Lung (tissue), 12 donors: ENCODE measurements around the gene SLC29A4. TPM values are rescaled to one million over a fixed set of nuclear protein-coding genes. Genes with fewer than 3 reads are reported as not detected.
"Not testable (repeated sequence)": the region's sequence is repeated elsewhere in the genome, so short reads cannot be mapped to it uniquely, and the experiment has no call there.

Source experiments
- ATAC-seq: fragments of 200-7000 bp; cut with Tn5 transposase; one replicate; pipeline ENCODE4 v1.9.1; 2020; ENCODE audit warnings: moderate number of reproducible peaks; ENCODE audit not compliant: insufficient read depth, low FRiP score
- DNase-seq, 3 donors: peaks; one replicate each; pipeline ENCODE4 v3.0.0-alpha.2; 2013 to 2017
- H3K27ac ChIP-seq, 2 donors: one replicate each; pipeline ENCODE4 v1.5.1; 2013; ENCODE audit warnings: mild to moderate bottlenecking in 2 of 2, moderate library complexity in 2 of 2, control low read depth in 1 of 2, inconsistent platforms in 1 of 2, low read depth in 1 of 2, low read length in 1 of 2
- H3K27me3 ChIP-seq, 3 donors: one replicate each; pipeline ENCODE4 v1.5.1; 2013; ENCODE audit warnings: low read length in 2 of 3; ENCODE audit not compliant: control insufficient read depth in 3 of 3, insufficient read depth in 3 of 3
- H3K36me3 ChIP-seq, 4 donors: one replicate each; pipeline ENCODE4 v1.5.1; 2013; ENCODE audit warnings: low read length in 4 of 4, mild to moderate bottlenecking in 1 of 4, moderate library complexity in 1 of 4; ENCODE audit not compliant: control insufficient read depth in 4 of 4, insufficient read depth in 4 of 4
- H3K4me1 ChIP-seq, 5 donors: one replicate each; pipeline ENCODE4 v1.5.1; 2013; ENCODE audit warnings: low read length in 5 of 5, mild to moderate bottlenecking in 2 of 5, moderate library complexity in 1 of 5; ENCODE audit not compliant: control insufficient read depth in 5 of 5, insufficient read depth in 5 of 5
- H3K4me3 ChIP-seq: one replicate; pipeline ENCODE4 v1.5.1; 2013; ENCODE audit warnings: mild to moderate bottlenecking, control low read depth, moderate library complexity
- H3K9ac ChIP-seq, 2 donors: one replicate each; pipeline ENCODE4 v1.5.1; 2013; ENCODE audit warnings: low read length in 2 of 2, control low read depth in 1 of 2; ENCODE audit not compliant: insufficient read depth in 1 of 2
- H3K9me3 ChIP-seq, 4 donors: one replicate each; pipeline ENCODE4 v1.5.1; 2013; ENCODE audit warnings: low read length in 3 of 4, mild to moderate bottlenecking in 1 of 4, moderate library complexity in 1 of 4; ENCODE audit not compliant: control insufficient read depth in 4 of 4, insufficient read depth in 3 of 4
- WGBS, 2 donors: extraction: QIAGEN DNeasy Blood & Tissue Kit; methylation state at CpG; one replicate each; pipeline ENCODE4 v1.1.7; 2013; 5-methylcytosine and 5-hydroxymethylcytosine counted together
- polyA plus RNA-seq, 2 donors: library from polyadenylated mRNA; stranded (reverse); fragments of 200-250 nt; gene quantifications; one replicate each; pipeline ENCODE4 v1.2.1, GENCODE V29; 2013
- total RNA-seq, 2 donors: library from RNA; depleted of rRNA in 1 of 2; stranded (reverse); fragments of >200 nt in 1 of 2; gene quantifications; one replicate each; pipeline ENCODE4 v1.2.1, GENCODE V29; 2014 to 2021
- TF ChIP-seq, protein P1 (sequence below): IDR thresholded peaks from 2 replicates; pipeline ENCODE4 v1.5.1; 2012; ENCODE audit warnings: mild to moderate bottlenecking; ENCODE audit errors: control extremely low read depth, extremely low read depth
- donor health status: control.
- donor health status: control.
- donor health status: Bipolar disorder and iron deficiency.
- donor health status: healthy.
- donor health status: DM: yes; HTN: yes; CAD: no.

Gene SLC29A4
- total and polyA plus RNA-seq, 4 donors: 0.87 to 5.7 (median 2.0) TPM

DNA sequence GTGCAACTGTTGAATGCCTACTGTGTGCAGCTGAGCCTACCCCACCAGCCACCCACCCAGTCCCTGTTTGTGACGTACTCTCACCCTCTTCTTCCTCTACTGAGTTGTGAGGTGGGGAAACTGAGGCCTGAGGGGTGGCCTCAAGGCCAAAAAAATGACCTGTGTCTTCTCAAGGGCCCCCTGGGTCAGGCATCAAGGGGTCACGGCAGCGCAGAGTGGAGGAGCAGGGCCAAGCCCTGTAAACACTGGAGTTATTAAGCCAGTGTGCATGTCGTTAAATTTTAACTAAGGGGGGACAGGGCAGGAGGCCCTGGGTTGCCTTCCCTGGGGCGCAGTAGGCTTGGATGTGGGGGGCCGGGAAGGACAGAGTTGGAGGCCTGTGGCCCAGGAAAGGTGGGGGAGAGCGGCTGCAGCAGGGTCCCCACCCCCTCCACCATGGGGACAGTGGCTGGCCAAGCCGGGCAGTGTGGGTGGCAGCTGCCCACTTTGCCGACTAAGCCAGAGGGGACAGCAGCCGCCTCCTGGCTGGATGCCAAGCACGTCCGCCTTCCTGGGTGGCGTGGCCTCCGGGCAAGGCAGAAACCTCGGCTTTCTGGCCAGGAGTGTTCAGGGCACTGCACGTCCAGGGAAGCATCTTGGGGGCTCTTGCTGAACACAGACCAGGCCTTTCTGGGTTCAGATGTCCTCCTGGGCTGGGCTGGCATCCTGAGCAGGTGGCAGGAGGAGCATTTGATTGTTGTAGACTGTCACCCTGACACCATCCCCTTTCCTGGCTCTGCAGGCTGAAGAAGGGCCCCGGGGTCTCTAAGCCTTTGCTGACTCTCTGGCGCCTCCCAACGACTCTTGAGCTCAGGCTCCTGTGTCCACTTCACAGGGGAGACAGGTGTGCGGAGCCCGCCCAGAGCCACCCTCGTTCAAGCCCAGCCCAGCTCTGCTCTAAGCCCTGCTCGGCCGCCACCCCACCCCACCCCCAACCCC, 1.9 kb downstream of the SLC29A4 start:
- Histone ChIP-seq H3K27me3 (no peaks in the 10 kb centered on the region), H3K9me3 (peaks cover 0 to 2% (median 0%) of the 10 kb centered on the region in 4 donors), H3K36me3 (peaks cover 0 to 2% (median 1%) of the 10 kb centered on the region in 4 donors), H3K27ac (no peak overlapping the region), H3K4me1 (peaks cover 0 to 8% (median 0%) of the 10 kb centered on the region in 5 donors), H3K9ac (no peak overlapping the region), H3K4me3 (no peak overlapping the region)
- ATAC-seq (no peak), DNase-seq (peak; percentile 66 to 79 (median 76))
- TF ChIP-seq, protein P1, sequence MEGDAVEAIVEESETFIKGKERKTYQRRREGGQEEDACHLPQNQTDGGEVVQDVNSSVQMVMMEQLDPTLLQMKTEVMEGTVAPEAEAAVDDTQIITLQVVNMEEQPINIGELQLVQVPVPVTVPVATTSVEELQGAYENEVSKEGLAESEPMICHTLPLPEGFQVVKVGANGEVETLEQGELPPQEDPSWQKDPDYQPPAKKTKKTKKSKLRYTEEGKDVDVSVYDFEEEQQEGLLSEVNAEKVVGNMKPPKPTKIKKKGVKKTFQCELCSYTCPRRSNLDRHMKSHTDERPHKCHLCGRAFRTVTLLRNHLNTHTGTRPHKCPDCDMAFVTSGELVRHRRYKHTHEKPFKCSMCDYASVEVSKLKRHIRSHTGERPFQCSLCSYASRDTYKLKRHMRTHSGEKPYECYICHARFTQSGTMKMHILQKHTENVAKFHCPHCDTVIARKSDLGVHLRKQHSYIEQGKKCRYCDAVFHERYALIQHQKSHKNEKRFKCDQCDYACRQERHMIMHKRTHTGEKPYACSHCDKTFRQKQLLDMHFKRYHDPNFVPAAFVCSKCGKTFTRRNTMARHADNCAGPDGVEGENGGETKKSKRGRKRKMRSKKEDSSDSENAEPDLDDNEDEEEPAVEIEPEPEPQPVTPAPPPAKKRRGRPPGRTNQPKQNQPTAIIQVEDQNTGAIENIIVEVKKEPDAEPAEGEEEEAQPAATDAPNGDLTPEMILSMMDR: no peak
- WGBS, 2 donors: 49 to 51% methylated on average over 24 of the region's 24 CpGs

DNA sequence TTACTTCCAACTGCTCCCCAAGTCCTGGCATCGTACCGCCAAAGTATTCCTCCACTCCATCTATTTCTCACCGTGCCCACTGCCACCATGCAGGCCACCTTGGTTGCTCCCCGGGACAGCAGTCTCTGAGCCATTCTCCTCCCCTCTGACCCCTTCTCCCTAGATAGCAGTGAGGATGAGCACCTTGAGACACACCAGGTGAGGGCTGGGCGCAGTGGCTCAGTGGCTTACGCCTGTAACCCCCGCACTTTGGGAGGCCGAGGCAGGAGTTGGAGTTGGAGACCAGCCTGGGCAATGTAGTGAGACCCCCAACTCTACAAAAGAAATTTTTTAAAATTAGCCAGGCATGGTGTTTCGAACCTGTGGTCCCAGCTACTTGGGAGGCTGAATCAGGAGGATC, 4.2 kb downstream of the SLC29A4 start:
- peaks cover 0 to 9% (median 1%) of the 10 kb centered on the region in 4 donors for H3K36me3 ChIP-seq
- WGBS, 2 donors: 86 to 87% methylated on average over 9 of the region's 9 CpGs
- H3K27ac ChIP-seq: no peak overlapping the region
- DNase-seq (no peak), ATAC-seq (no peak)
- H3K4me3 ChIP-seq: no peak overlapping the region
- peaks cover 0 to 2% (median 0%) of the 10 kb centered on the region in 4 donors for H3K9me3 ChIP-seq
- peaks cover 0 to 8% (median 0%) of the 10 kb centered on the region in 5 donors for H3K4me1 ChIP-seq
- H3K9ac ChIP-seq: no peak overlapping the region
- no peaks in the 10 kb centered on the region for H3K27me3 ChIP-seq
- TF ChIP-seq, protein P1: no peak

DNA sequence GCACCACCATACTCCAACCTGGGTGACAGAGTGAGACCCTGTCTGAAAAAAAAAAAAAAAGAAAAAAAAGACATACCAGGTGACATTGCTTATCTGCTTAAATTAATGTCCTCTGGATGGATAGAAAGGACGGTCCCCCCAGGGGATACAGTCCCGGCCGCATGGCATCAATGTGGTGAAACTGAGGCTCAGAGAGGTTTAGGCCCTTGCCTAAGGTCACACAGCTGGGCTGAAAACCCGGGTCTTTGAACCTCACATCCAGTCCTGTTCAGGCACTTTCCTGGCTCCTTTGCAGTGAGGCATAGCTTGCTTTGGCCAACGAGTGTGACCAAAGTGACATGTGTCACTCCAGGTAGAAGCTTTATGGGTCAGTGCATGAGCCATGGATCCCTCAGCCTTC, 4.6 kb downstream of the SLC29A4 start:
- not testable (repeated sequence) for H3K4me3 ChIP-seq, H3K9me3 ChIP-seq, H3K27me3 ChIP-seq, DNase-seq, H3K9ac ChIP-seq, H3K4me1 ChIP-seq, H3K27ac ChIP-seq, H3K36me3 ChIP-seq, ATAC-seq
- WGBS, 2 donors: 89 to 90% methylated on average over 5 of the region's 5 CpGs

DNA sequence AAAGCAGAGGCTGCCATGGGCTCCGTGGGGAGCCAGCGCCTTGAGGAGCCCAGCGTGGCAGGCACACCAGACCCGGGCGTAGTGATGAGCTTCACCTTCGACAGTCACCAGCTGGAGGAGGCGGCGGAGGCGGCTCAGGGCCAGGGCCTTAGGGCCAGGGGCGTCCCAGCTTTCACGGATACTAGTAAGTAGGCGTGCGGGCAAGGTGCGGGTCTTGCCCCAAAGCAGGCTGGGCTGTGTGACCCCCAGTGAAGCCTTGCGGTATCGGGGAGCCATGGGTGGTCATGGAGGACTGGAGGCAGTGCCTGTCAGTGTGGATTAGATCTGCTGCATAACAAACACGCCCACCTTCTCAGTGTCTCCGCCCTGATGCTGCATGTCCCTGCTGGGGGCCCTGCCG, 5.1 kb downstream of the SLC29A4 start:
- TF ChIP-seq, protein P1: no peak
- no peaks in the 10 kb centered on the region for H3K27me3 ChIP-seq
- H3K4me1 ChIP-seq: peaks cover 0 to 8% (median 0%) of the 10 kb centered on the region in 5 donors
- DNase-seq: no peak
- WGBS, 2 donors: 95 to 97% methylated on average over 19 of the region's 19 CpGs
- no peak overlapping the region for H3K4me3 ChIP-seq
- no peak overlapping the region for H3K9ac ChIP-seq
- no peak for ATAC-seq
- peaks cover 0 to 9% (median 1%) of the 10 kb centered on the region in 4 donors for H3K36me3 ChIP-seq
- H3K27ac ChIP-seq: no peak overlapping the region
- peaks cover 0 to 2% (median 0%) of the 10 kb centered on the region in 4 donors for H3K9me3 ChIP-seq

DNA sequence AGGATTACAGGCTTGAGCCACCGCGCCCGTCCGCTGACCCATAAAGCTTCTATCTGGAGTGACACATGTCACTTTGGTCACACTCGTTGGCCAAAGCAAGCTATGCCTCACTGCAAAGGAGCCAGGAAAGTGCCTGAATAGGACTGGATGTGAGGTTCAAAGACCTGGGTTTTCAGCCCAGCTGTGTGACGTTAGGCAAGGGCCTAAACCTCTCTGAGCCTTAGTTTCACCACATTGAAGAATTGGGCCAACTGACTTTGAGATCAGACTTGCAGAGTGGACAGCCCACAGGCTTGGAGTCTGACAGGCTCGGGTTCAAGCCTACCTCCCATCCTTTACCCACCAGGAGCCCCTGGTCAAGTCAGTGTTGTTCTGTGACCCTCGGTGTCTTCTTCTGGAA, 5.8 kb downstream of the SLC29A4 start:
- not testable (repeated sequence) for ATAC-seq, H3K9ac ChIP-seq, H3K27me3 ChIP-seq, H3K4me1 ChIP-seq, H3K27ac ChIP-seq, H3K4me3 ChIP-seq, H3K36me3 ChIP-seq, H3K9me3 ChIP-seq, DNase-seq
- 92 to 94% methylated on average over 8 of the region's 8 CpGs for WGBS, 2 donors
